Activated CD8-positive, alpha-beta T cell treated with anti-CD3 and anti-CD28 coated beads, Interleukin-2, amount 10 ng/mL, durations not matched to agents 7 days and 5 days (primary cell): ENCODE measurements around the gene MYO5B. TPM values are rescaled to one million over a fixed set of nuclear protein-coding genes. Genes with fewer than 3 reads are reported as not detected.

Experiments used
- ATAC-seq: fragments of 150-1000 bp; cut with Tn5 transposase; one replicate; pipeline ENCODE4 v1.10.0; 2021; ENCODE audit warnings: moderate library complexity
- CTCF ChIA-PET: fragments of 350-600 bp; sonication (Branson Sonifier 250); formaldehyde crosslinking; loops from one replicate; lab custom pipeline; 2021; ENCODE audit warnings: antibody characterized with exemption; lab: Charles Lee
- POLR2A ChIA-PET: fragments of 350-600 bp; sonication (Branson Sonifier 250); formaldehyde crosslinking; loops from one replicate; lab custom pipeline; 2021; ENCODE audit warnings: antibody characterized with exemption; lab: Charles Lee
- DNase-seq: peaks from one replicate; pipeline ENCODE4 v3.0.0-alpha.2; 2020
- H3K27ac Mint-ChIP-seq: one replicate; pipeline ENCODE4 v1.8.0; 2021; ENCODE audit warnings: mild to moderate bottlenecking, mixed read lengths
- H3K27me3 Mint-ChIP-seq: one replicate; pipeline ENCODE4 v1.8.0; 2021; ENCODE audit warnings: low read depth, mixed read lengths
- H3K36me3 Mint-ChIP-seq: one replicate; pipeline ENCODE4 v1.8.0; 2021; ENCODE audit warnings: low read depth, mixed read lengths
- H3K4me1 Mint-ChIP-seq: one replicate; pipeline ENCODE4 v1.8.0; 2021; ENCODE audit warnings: low read depth, mixed read lengths
- H3K4me3 Mint-ChIP-seq: one replicate; pipeline ENCODE4 v1.8.0; 2021; ENCODE audit warnings: mild to moderate bottlenecking, mixed read lengths
- H3K9me3 Mint-ChIP-seq: one replicate; pipeline ENCODE4 v1.8.0; 2022; ENCODE audit warnings: mixed read lengths; ENCODE audit not compliant: insufficient read depth
- total RNA-seq, 2 experiments: library from RNA; stranded (reverse); gene quantifications; one replicate each; pipeline ENCODE4 v1.2.3, GENCODE V29; 2021

The MYO5B gene
- total RNA-seq, 2 experiments from 2014 or later: not detected

DNA sequence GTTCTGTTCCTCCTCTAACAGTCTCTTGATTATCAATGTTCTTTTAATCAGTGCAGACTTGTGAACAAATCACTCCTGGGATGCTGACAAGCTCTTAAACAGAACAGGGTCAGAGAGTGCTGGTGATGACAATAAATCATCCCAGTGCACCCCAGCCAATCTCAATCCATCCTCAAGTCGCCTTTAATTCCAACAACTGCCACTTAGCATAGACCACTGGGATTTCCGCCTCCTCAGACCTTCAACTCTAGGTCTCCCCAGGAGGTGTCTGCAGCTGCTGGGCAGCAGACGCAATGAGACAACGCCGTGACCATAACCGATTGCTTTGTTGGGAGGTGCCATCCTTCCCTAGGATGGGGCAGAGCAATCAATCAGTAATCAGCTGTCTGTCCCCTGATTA lies 197.4 kb downstream of the MYO5B start:
- DNase-seq (no peak), ATAC-seq (no peak)
- H3K27ac Mint-ChIP-seq: no peak overlapping the region
- H3K4me3 Mint-ChIP-seq: no peak overlapping the region
- H3K27me3 Mint-ChIP-seq: peaks cover 14% of the 10 kb centered on the region
- ChIA-PET POLR2A (no interaction called here), CTCF (interaction anchor here (1.2 kb wide), 1 partner anchor 13 kb away, joined by 4 read pairs; no protein-coding TSS in a partner anchor)
- no peaks in the 10 kb centered on the region for H3K36me3 Mint-ChIP-seq
- no peaks in the 10 kb centered on the region for H3K9me3 Mint-ChIP-seq
- H3K4me1 Mint-ChIP-seq: no peaks in the 10 kb centered on the region

DNA sequence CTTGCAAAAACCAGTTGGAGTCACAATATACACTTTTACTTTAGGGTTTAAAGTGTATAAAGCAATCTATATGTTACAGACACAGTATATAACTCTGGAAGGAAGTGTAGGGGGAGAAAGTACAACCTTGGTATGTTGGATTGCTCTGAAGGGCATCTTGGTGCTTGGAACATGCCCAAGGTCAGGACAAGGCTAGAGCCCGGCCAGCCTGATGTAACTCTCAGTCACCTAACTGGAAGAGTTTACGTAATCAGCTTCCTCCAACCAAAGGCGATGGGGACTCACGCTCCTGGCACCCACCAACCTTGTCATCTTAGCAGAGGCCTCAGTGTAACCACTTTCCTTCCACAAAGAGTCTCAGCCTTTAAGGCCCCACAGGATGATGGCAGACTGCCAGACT lies 200.5 kb downstream of the MYO5B start:
- peaks cover 7% of the 10 kb centered on the region for H3K4me1 Mint-ChIP-seq
- ATAC-seq (no peak), DNase-seq (no peak)
- no peak overlapping the region for H3K27ac Mint-ChIP-seq
- POLR2A ChIA-PET: no interaction called here
- no peak overlapping the region for H3K4me3 Mint-ChIP-seq
- CTCF ChIA-PET: no interaction called here
- H3K36me3 Mint-ChIP-seq: no peaks in the 10 kb centered on the region
- H3K27me3 Mint-ChIP-seq: peaks cover 16% of the 10 kb centered on the region
- H3K9me3 Mint-ChIP-seq: no peaks in the 10 kb centered on the region

DNA sequence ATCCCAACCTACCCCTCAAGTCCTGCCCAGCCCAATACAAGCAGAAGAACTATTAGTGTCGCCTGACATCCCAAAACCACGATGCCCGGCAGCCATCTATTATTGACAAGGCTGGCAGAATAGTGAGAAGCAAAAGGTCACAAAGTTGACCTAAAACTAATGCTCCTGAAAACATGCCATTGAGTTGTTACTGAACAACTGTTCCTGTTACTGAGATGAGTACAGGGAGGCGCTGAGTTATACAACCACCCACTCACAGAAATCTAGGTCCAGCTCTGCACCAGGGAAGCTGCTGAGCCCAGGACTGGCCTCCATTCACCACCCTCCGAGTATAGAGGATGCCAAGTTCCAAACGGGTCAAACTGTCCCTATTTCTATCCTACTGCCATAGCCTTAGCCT lies 201.6 kb downstream of the MYO5B start:
- CTCF ChIA-PET: no interaction called here
- Mint-ChIP-seq H3K36me3 (no peaks in the 10 kb centered on the region), H3K9me3 (no peaks in the 10 kb centered on the region), H3K4me1 (peaks cover 12% of the 10 kb centered on the region), H3K27ac (no peak overlapping the region), H3K4me3 (no peak overlapping the region), H3K27me3 (peaks cover 14% of the 10 kb centered on the region)
- DNase-seq (no peak), ATAC-seq (no peak)
- POLR2A ChIA-PET: no interaction called here

DNA sequence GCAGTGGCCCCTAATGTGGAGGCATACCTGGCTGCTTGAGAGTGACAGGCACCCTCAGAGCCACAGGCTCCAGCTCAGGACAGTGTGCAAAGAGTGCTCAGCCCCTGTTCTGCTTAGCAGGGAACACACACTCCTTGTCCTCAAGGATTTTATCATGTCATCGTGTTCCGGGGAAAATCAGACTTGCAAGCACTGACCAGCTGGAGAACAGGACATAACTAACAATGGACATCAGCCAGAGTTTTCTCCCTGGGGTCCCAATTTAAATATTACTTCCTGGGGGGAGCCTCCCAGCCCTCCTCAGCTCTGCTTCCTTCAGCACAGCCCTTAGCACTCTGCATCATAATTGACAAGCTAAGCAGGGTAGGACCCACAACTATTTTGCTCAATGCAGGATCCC lies 206.2 kb downstream of the MYO5B start:
- CTCF ChIA-PET: no interaction called here
- POLR2A ChIA-PET: no interaction called here
- DNase-seq (no peak), ATAC-seq (no peak)
- peaks cover 12% of the 10 kb centered on the region for H3K4me1 Mint-ChIP-seq
- peaks cover 21% of the 10 kb centered on the region for H3K27me3 Mint-ChIP-seq
- H3K27ac Mint-ChIP-seq: no peak overlapping the region
- no peak overlapping the region for H3K4me3 Mint-ChIP-seq
- H3K36me3 Mint-ChIP-seq: no peaks in the 10 kb centered on the region
- no peaks in the 10 kb centered on the region for H3K9me3 Mint-ChIP-seq

DNA sequence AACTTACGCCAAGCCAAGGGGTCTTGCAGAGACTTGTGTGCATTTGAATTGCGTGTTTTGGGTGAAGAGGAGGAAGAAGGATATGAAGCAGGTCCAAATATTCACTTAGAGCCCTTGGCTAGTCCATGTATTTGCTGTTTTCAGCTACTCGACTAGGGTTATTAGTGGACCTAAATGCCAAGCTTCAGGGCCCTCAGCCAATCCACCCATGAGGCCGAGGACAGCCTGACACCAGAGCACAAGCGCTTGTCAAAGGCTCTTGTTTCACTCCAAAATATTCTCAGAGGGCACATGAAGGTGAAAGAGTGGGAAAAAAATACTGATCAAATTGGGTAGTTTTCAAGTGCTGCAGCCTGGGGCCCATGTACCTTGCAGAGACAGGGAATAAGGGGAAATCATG lies 206.8 kb downstream of the MYO5B start:
- no peaks in the 10 kb centered on the region for H3K36me3 Mint-ChIP-seq
- CTCF ChIA-PET: no interaction called here
- no peak overlapping the region for H3K4me3 Mint-ChIP-seq
- H3K9me3 Mint-ChIP-seq: no peaks in the 10 kb centered on the region
- POLR2A ChIA-PET: no interaction called here
- no peak for DNase-seq
- ATAC-seq: no peak
- H3K4me1 Mint-ChIP-seq: peaks cover 12% of the 10 kb centered on the region
- H3K27me3 Mint-ChIP-seq: peaks cover 21% of the 10 kb centered on the region
- H3K27ac Mint-ChIP-seq: no peak overlapping the region

DNA sequence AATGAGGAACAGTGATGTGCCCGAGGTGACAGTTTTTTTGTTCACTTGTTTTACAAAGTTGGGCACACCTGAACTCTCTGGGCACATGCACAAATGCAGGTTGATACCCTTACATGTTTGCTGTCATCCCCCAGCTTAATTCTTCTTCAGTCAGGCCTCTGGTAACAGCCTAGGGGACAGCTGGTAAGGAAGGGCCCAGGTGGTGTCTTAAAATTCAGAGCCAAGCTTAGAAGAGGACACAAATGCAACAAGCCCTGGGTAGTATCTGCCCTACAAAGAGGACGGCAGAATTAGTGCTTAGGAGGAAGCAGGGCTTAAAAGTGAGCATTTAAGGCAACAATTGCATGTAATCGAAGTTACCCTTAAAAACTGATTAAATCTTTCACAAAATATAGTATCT lies 209.7 kb downstream of the MYO5B start:
- DNase-seq: no peak
- Mint-ChIP-seq H3K4me3 (no peak overlapping the region), H3K27me3 (peaks cover 21% of the 10 kb centered on the region), H3K4me1 (peaks cover 12% of the 10 kb centered on the region), H3K27ac (no peak overlapping the region), H3K9me3 (no peaks in the 10 kb centered on the region), H3K36me3 (no peaks in the 10 kb centered on the region)
- ATAC-seq: no peak
- ChIA-PET POLR2A (no interaction called here), CTCF (interaction anchor here (1.6 kb wide), 1 partner anchor 11 kb away, joined by 4 read pairs; no protein-coding TSS in a partner anchor)

DNA sequence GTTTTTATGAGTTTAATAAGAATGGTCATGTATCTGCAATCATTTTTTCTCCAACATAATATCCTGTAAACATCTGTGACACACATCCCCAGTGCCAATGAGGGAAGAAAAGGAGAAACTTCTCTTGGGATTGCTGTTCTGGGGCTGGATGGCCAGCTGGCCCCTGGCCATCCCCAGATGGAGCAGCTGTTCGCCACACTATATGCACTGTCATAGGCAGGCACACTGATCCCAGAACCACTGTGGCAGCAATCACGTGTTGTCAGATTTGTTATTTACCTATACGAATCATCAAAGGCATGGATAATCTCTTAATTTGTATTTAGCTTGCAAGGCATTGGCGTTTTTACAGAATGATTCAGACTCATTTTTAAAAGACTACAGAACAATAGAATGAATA lies 214.1 kb downstream of the MYO5B start:
- ChIA-PET POLR2A (no interaction called here), CTCF (no interaction called here)
- Mint-ChIP-seq H3K36me3 (no peaks in the 10 kb centered on the region), H3K27ac (no peak overlapping the region), H3K4me1 (no peaks in the 10 kb centered on the region), H3K4me3 (no peak overlapping the region), H3K9me3 (no peaks in the 10 kb centered on the region), H3K27me3 (peaks cover 18% of the 10 kb centered on the region)
- DNase-seq (no peak), ATAC-seq (no peak)

DNA sequence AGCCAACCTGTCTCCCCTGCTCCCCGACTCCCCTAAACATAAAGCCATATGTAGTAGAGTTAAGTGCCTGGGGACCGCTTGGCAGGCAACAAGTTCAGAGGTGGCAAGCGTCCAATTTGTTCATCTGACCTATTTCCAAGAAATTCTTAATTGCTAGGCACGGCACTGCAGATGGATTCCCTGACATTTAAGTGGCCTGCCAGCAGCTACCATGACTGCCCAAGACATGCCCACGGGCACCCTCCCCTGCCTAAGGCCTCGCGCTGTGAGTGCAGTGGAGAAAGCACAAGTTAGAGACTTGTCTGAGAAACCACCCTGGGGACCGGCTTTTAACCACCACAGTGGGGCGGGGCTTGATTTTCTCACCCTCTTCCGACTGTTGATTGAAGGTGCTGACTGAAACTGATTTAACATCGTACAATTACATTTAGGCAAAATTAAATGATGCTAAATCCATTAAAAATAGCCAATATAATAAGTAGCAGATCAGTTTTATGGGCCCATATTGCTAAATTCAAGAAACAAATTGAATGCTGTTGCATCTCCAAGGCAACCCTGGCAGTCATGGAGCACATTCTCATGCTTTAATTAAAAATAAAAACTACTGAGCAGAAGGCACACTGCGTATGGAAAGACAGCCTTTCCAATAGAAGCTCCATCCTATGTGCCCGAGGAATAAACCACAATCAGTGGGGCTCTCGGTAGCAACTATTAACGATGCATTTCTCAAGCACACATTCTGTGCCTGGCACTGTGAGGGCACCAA lies 218.0 kb downstream of the MYO5B start:
- ChIA-PET POLR2A (no interaction called here), CTCF (no interaction called here)
- H3K27me3 Mint-ChIP-seq: peaks cover 8% of the 10 kb centered on the region

DNA sequence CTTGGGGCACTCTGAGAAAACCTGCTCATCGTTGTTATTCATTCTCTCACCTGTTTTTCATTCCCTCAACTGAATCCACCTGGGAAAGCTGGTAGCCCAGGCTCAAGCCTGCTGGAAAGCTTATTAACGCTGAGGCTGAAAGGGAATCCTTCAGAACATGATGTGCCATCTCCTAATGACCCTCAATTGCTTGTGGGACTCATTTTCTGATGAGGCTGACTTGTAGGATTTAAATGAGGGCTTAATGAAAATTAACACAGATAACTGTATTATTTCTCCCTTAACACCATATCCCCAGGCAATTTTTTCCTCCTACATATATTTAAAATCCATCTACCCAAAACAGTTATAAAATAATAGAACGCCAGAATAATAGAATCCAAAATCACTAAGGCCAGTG lies 218.9 kb downstream of the MYO5B start:
- Mint-ChIP-seq H3K4me1 (no peaks in the 10 kb centered on the region), H3K27ac (no peak overlapping the region), H3K36me3 (no peaks in the 10 kb centered on the region), H3K4me3 (no peak overlapping the region), H3K27me3 (peaks cover 6% of the 10 kb centered on the region), H3K9me3 (no peaks in the 10 kb centered on the region)
- CTCF ChIA-PET: no interaction called here
- POLR2A ChIA-PET: no interaction called here
- no peak for ATAC-seq
- no peak for DNase-seq

More for the DNA sequence above, 218.0 kb downstream of the MYO5B start:
- Mint-ChIP-seq H3K36me3 (no peaks in the 10 kb centered on the region), H3K4me3 (no peak overlapping the region), H3K4me1 (no peaks in the 10 kb centered on the region), H3K9me3 (no peaks in the 10 kb centered on the region), H3K27ac (no peak overlapping the region)
- no peak for ATAC-seq
- no peak for DNase-seq

DNA sequence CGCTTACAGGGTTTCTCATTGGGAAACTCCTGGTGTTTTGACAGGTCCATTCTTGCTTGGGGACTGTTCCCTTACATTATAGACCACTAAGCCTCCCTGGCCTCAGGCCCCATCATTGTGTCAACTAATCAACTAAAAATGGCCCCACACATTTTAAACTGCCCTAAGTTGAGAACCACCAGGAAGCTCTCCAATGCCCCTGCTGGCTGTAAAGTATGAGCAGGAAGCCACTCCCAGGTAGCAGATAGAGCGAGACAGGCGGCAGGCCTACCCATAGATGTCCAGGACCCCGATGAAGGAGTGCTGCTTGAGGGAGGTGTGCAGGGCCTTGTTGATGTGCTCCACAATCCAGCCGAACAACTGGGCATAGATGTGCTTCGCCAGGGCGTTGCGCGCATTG lies 220.9 kb downstream of the MYO5B start:
- Mint-ChIP-seq H3K36me3 (no peaks in the 10 kb centered on the region), H3K4me1 (no peaks in the 10 kb centered on the region), H3K27me3 (peaks cover 4% of the 10 kb centered on the region), H3K9me3 (no peaks in the 10 kb centered on the region), H3K27ac (no peak overlapping the region), H3K4me3 (no peak overlapping the region)
- POLR2A ChIA-PET: no interaction called here
- CTCF ChIA-PET: no interaction called here
- DNase-seq (no peak), ATAC-seq (no peak)

DNA sequence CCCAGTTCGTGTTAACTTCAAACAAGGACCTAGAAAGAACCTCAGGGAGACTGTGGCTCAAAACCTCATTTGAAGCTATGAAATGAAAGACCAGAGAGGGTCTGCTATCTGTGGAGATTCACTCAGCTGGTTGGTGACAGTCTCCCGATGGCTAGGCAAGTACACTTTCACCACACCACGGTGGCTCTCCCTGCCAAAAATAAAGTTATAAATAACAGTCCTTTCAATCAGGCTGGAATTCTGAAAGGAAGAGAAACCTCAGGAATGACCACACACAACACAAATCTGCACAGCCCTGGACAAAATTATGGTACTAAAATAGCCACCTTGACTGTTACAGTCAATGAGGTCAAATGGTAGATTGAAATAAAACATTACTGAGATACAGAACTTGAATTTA lies 221.4 kb downstream of the MYO5B start:
- H3K36me3 Mint-ChIP-seq: no peaks in the 10 kb centered on the region
- CTCF ChIA-PET: no interaction called here
- no peaks in the 10 kb centered on the region for H3K9me3 Mint-ChIP-seq
- no peak overlapping the region for H3K4me3 Mint-ChIP-seq
- no peak overlapping the region for H3K27ac Mint-ChIP-seq
- POLR2A ChIA-PET: no interaction called here
- H3K27me3 Mint-ChIP-seq: peaks cover 4% of the 10 kb centered on the region
- DNase-seq (no peak), ATAC-seq (no peak)
- no peaks in the 10 kb centered on the region for H3K4me1 Mint-ChIP-seq

DNA sequence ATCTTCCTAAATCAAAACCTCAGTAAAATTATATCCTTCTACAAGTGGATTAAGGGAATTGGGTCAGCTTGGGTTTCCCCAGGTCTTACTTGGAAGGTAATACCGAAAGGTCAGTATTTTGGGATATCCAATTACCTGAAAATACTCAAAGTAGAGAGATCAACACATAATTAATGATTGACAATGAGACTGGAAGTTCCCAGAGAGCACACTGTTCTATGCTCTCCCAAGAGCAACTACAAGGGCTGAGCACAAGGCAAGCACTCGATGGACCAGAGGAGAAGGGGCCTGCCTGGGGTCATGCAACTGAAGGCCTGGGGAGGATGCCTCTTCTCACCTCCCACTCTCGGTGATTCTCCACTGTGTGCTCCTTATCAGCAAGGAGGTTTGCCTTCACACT lies 222.4 kb downstream of the MYO5B start:
- ChIA-PET POLR2A (no interaction called here), CTCF (no interaction called here)
- no peak for ATAC-seq
- DNase-seq: no peak
- no peaks in the 10 kb centered on the region for H3K9me3 Mint-ChIP-seq
- H3K4me3 Mint-ChIP-seq: no peak overlapping the region
- peaks cover 4% of the 10 kb centered on the region for H3K27me3 Mint-ChIP-seq
- no peaks in the 10 kb centered on the region for H3K36me3 Mint-ChIP-seq
- no peaks in the 10 kb centered on the region for H3K4me1 Mint-ChIP-seq
- no peak overlapping the region for H3K27ac Mint-ChIP-seq

DNA sequence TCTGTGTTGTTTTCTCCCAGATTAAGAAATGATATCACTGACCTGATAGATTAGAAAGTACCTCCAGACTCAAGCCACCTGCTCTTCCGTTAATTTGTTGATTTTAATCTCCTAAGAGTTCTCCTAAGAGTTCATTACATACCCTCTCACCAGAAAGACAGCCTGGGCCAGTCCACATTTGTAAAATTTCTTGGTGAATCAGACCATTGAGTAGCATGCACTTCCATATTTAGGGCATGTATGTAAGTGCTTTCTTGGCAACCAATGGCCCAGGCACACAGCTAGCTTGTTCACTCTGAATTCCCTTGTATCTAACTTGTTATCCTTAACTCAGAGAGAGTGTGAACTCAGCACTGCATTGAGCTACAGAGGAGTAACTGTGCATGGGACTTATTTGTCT lies 223.5 kb downstream of the MYO5B start:
- no peaks in the 10 kb centered on the region for H3K36me3 Mint-ChIP-seq
- H3K4me1 Mint-ChIP-seq: peaks cover 3% of the 10 kb centered on the region
- ChIA-PET CTCF (no interaction called here), POLR2A (no interaction called here)
- H3K27ac Mint-ChIP-seq: no peak overlapping the region
- no peaks in the 10 kb centered on the region for H3K9me3 Mint-ChIP-seq
- DNase-seq: no peak
- H3K4me3 Mint-ChIP-seq: no peak overlapping the region
- H3K27me3 Mint-ChIP-seq: peaks cover 6% of the 10 kb centered on the region
- ATAC-seq: no peak
